ENCODE measurements around the gene LRRC46.
A peak's percentile ranks its signal among the peaks of the same experiment; 100 is the strongest.

The LRRC46 gene

DNA sequence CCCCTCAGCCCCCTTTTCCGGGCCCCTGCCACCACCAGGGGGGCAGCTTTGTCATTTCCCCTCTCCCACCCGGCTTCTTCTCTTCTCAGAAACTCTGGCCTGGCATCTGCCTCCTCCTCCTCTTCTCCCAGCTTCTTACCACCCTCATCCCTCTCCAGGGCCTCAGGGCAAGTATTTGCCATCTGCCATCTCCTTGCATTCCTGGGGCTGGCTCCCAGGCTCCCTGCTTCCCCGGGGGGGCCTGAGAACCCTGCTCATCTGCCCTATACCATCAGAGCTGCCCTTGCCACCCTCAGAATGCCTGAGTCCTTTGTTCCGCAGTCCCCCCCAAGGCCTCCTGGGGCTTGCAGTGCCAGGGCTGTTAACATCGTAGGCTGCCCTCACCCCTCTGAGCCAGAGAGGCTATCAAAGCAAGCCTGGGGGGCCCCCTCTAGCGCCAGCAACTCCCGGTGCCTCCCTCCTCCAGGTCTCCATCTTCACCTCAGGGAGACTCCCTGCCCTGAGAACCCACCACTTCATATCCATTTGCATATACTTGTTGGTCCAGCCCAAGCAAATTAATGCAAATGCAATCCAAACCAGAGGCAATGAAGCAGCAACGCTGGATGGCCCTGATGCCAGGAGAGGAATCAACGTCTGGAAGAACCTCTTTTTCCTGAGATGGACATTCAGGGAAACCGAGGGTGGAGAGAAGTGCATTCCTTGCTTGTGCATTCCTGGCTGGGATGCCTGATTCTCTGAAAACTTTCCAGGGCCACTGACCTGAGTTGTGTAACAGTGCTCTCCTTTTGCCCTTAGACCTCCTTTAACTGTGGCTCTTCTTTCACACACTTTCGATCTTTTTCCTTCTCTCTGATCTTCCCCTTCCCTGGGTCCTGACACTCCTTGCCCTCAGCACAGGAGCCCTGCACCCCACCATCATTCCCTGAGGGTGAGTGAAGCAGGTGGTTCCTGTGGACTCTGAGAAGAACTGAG lies 43.8 kb downstream of the LRRC46 start:
- TF ChIP-seq ZFP3 (CRISPR knock-in tag; IDR thresholded peaks at IDR 0.05) (no peak), OSR1 (CRISPR knock-in tag; IDR thresholded peaks at IDR 0.05) (no peak), GLIS3 (CRISPR knock-in tag; IDR thresholded peaks at IDR 0.05) (no peak), TCF4 (CRISPR knock-in tag; IDR thresholded peaks at IDR 0.05; ENCODE audit: borderline replicate concordance) (no peak), ZNF8 (CRISPR knock-in tag; IDR thresholded peaks at IDR 0.05) (no peak), ISL1 (CRISPR knock-in tag; IDR thresholded peaks at IDR 0.05) (no peak), ESRRG (CRISPR knock-in tag; IDR thresholded peaks at IDR 0.05) (no peak), TOX (CRISPR knock-in tag; IDR thresholded peaks at IDR 0.05; ENCODE audit: borderline replicate concordance) (no peak), RARB (CRISPR knock-in tag; IDR thresholded peaks at IDR 0.05) (no peak)
- TF ChIP-seq, protein P1, sequence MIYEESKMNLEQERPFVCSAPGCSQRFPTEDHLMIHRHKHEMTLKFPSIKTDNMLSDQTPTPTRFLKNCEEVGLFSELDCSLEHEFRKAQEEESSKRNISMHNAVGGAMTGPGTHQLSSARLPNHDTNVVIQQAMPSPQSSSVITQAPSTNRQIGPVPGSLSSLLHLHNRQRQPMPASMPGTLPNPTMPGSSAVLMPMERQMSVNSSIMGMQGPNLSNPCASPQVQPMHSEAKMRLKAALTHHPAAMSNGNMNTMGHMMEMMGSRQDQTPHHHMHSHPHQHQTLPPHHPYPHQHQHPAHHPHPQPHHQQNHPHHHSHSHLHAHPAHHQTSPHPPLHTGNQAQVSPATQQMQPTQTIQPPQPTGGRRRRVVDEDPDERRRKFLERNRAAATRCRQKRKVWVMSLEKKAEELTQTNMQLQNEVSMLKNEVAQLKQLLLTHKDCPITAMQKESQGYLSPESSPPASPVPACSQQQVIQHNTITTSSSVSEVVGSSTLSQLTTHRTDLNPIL (CRISPR knock-in tag; IDR thresholded peaks at IDR 0.05; ENCODE audit: low read depth), result no peak
- TF ChIP-seq, protein P2, sequence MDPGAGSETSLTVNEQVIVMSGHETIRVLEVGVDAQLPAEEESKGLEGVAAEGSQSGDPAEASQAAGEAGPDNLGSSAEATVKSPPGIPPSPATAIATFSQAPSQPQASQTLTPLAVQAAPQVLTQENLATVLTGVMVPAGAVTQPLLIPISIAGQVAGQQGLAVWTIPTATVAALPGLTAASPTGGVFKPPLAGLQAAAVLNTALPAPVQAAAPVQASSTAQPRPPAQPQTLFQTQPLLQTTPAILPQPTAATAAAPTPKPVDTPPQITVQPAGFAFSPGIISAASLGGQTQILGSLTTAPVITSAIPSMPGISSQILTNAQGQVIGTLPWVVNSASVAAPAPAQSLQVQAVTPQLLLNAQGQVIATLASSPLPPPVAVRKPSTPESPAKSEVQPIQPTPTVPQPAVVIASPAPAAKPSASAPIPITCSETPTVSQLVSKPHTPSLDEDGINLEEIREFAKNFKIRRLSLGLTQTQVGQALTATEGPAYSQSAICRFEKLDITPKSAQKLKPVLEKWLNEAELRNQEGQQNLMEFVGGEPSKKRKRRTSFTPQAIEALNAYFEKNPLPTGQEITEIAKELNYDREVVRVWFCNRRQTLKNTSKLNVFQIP (CRISPR knock-in tag; IDR thresholded peaks at IDR 0.05; ENCODE audit: borderline replicate concordance, low read depth), result no peak
- TF ChIP-seq, protein P3, sequence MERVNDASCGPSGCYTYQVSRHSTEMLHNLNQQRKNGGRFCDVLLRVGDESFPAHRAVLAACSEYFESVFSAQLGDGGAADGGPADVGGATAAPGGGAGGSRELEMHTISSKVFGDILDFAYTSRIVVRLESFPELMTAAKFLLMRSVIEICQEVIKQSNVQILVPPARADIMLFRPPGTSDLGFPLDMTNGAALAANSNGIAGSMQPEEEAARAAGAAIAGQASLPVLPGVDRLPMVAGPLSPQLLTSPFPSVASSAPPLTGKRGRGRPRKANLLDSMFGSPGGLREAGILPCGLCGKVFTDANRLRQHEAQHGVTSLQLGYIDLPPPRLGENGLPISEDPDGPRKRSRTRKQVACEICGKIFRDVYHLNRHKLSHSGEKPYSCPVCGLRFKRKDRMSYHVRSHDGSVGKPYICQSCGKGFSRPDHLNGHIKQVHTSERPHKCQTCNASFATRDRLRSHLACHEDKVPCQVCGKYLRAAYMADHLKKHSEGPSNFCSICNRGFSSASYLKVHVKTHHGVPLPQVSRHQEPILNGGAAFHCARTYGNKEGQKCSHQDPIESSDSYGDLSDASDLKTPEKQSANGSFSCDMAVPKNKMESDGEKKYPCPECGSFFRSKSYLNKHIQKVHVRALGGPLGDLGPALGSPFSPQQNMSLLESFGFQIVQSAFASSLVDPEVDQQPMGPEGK (CRISPR knock-in tag; IDR thresholded peaks at IDR 0.05; ENCODE audit: borderline replicate concordance), result no peak
- no peak for ATAC-seq

DNA sequence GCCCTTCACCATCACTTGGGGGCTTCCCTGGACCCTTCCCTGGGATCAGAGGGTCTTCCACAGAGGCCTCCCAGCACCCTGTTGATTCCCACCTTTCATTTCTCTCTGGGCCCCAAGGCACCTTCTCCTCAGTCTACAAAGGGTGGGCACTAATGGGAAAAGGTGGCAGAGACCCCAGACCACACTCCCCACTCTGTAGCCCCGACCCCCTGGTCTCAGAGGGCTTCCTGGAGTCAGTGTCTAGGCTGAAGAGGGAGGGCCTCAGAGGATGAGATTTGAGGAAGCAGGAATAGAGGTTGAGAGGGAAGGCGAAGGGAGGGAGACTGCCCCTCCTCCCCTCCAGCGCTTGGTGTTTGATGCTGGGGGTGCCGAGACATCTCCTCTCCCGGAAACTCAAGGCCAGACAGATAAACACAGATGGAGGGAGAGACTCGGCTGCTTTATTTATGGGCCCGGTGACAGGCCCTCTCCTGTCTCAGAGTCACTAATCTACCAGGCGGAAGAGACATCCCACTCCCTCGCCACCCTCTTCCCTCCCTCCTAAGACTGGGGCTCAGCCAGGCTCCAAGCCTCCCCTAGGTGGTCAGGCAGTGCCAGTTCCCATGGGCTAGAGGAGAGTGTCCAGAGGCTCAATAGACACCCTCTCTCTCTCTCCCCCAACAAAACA lies 46.0 kb downstream of the LRRC46 start:
- TF ChIP-seq CSDC2 (CRISPR knock-in tag; IDR thresholded peaks at IDR 0.05) (no peak), GLIS3 (CRISPR knock-in tag; IDR thresholded peaks at IDR 0.05) (no peak), ZNF70 (CRISPR knock-in tag; IDR thresholded peaks at IDR 0.05) (no peak)

DNA sequence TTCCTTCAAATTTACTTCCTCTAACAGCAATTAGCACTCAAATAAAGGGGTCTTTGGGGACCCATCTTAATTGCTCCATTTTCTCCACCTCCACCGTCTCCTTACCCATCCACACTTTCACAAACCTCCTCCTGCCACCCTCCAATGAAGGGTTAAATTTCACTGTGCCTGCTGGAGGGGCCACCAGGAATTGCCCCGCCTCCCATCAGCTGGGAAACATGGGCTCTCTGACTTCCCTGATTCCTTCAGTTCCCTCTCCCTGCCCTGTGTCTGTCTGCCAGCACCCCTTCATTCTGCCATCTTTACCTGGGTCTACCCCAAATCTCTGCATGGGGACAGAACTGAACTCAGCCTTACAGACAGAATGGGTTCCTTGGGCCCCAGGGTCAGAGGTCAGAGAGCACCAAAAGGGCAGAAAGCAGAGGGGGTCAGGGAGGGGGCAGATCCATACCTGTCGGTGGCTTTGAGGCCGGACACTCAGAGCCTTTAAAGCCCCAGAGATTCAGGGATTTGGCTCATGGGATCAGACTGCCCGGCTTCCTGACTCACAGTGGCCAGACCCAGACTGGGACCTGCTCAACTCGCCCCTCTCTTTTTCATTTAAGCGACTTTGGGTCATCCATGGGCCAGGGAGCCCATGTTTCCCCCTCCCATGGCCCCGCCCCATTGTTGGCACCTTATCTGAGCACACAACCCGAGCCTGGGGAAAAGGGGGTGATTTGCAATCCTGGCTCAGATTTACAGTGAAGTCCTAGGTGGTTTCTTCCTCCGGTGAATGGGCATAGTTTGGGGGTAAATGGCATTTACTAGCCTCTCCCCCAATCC lies 46.9 kb downstream of the LRRC46 start:
- no peak for TF ChIP-seq RARB (CRISPR knock-in tag; IDR thresholded peaks at IDR 0.05)
- ATAC-seq, result peak; percentile 15; the same call in 2 of the 3 replicates

More for the DNA sequence above, 46.0 kb downstream of the LRRC46 start:
- no peak for ATAC-seq

DNA sequence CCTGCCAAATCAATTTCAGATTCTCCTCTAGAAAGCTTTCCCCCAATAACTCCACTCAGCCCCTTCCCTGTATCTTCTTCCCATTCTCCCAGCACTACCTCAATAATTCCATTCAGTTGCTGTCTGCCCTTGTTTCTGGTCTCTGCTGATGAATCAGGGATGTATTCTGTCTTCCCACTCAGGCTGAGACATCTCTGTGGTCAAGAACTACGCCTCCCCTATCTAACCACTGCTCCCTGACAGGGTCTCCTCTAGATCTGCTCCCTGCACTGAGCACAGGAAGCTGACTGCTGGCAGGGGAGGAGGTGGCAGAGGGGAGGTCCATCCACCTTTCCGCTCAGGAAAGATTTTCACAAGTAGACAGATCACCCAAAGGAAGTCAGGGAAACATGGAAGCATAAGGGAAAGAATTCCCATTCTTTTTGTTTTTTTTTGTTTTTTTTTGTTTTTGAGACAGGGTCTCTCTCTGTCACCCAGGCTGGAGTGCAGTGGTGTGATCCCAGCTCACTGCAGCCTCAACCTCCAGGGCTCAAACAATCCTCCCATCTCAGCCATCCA lies 47.6 kb downstream of the LRRC46 start:
- no peak; the same call in 2 of the 3 replicates for ATAC-seq
- no peak for TF ChIP-seq ZNF8 (CRISPR knock-in tag; IDR thresholded peaks at IDR 0.05)

DNA sequence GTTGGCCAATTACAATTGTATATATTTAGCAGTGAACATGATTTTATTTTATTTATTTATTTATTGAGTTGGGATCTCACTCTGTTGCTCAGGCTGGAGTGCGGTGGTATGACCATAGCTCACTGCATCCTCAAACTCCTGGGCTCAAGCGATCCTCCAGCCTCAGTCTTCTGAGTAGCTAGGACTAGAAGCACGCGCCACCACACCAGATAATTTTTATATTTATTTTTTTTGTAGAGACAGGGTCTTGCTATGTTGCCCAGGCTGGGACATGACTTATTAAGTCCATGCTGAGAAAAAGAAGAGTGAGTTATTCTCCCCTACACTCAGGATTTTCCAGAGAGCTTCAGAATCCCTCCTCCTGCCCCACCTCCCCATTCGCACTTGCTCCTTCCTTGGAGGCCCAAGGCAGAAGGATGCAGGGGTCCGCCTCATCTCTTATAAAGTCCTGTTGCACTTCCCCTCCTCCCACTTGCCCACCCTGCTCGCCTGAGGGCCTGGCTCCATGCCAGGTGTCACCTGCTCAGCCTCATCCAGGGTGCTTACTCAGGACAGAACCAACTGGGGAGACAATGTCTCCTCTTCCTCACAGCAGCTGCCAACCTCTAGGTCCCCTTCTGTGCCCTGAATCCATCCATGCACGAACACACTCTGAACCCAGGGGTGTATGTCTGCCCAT lies 48.4 kb downstream of the LRRC46 start:
- no peak for ATAC-seq
- TF ChIP-seq ZNF565 (CRISPR knock-in tag; conservative IDR thresholded peaks at IDR 0.05; ENCODE audit: low read depth), result no peak
- no peak for TF ChIP-seq SNAI2 (CRISPR knock-in tag; IDR thresholded peaks at IDR 0.05)
- TF ChIP-seq, protein P2 (CRISPR knock-in tag; IDR thresholded peaks at IDR 0.05; ENCODE audit: borderline replicate concordance, low read depth), result no peak
- TF ChIP-seq OSR1 (CRISPR knock-in tag; IDR thresholded peaks at IDR 0.05), result no peak
- no peak for TF ChIP-seq RARB (CRISPR knock-in tag; IDR thresholded peaks at IDR 0.05)
- TF ChIP-seq ISL1 (CRISPR knock-in tag; IDR thresholded peaks at IDR 0.05), result no peak
- TF ChIP-seq, protein P4, sequence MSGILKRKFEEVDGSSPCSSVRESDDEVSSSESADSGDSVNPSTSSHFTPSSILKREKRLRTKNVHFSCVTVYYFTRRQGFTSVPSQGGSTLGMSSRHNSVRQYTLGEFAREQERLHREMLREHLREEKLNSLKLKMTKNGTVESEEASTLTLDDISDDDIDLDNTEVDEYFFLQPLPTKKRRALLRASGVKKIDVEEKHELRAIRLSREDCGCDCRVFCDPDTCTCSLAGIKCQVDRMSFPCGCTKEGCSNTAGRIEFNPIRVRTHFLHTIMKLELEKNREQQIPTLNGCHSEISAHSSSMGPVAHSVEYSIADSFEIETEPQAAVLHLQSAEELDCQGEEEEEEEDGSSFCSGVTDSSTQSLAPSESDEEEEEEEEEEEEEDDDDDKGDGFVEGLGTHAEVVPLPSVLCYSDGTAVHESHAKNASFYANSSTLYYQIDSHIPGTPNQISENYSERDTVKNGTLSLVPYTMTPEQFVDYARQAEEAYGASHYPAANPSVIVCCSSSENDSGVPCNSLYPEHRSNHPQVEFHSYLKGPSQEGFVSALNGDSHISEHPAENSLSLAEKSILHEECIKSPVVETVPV (CRISPR knock-in tag; IDR thresholded peaks at IDR 0.05), result no peak
- no peak for TF ChIP-seq ZFP30 (CRISPR knock-in tag; IDR thresholded peaks at IDR 0.05)
- TF ChIP-seq TCF4 (CRISPR knock-in tag; IDR thresholded peaks at IDR 0.05; ENCODE audit: borderline replicate concordance), result no peak
- no peak for TF ChIP-seq ESRRG (CRISPR knock-in tag; IDR thresholded peaks at IDR 0.05)
- no peak for TF ChIP-seq ARNTL (CRISPR knock-in tag; IDR thresholded peaks at IDR 0.05; ENCODE audit: borderline replicate concordance, low read depth)
- TF ChIP-seq, protein P3 (CRISPR knock-in tag; IDR thresholded peaks at IDR 0.05; ENCODE audit: borderline replicate concordance), result no peak
